ENCODE measurements around the gene PARP6. TPM values are rescaled to one million over a fixed set of nuclear protein-coding genes. Genes with fewer than 3 reads are reported as not detected.

PARP6 gene
- total and polyA plus RNA-seq, 9 of the 15 experiments (the other 6 are each of a cell fraction or from before 2014, with no cell fraction given) = 14.8 to 83.2 (median 28.3) TPM

- Histone ChIP-seq H3K4me3 (no peak overlapping the region), H3K79me2 (ENCODE audit: control insufficient read depth, insufficient read depth, low read length) (no peaks in the 10 kb centered on the region), H3K36me3 (ENCODE audit: control insufficient read depth, insufficient read depth, low read length) (no peaks in the 10 kb centered on the region), H3K9me1 (ENCODE audit: control insufficient read depth, insufficient read depth, low read length) (no peaks in the 10 kb centered on the region), H3K9ac (ENCODE audit: insufficient read depth in 1 of 2, low read depth in 2 of 2, low read length in 2 of 2) (no peak overlapping the region), H2AFZ (ENCODE audit: low read depth, low read length) (no peak overlapping the region), H4K20me1 (replicated peaks; ENCODE audit: control insufficient read depth, insufficient read depth, low read length) (peaks cover 3% of the 10 kb centered on the region; the same call in 1 of the 2 replicates), H3K27ac (ENCODE audit: extremely low read depth, low read depth, low read length) (no peak overlapping the region), H3K4me1 (replicated peaks in 1 of 2; ENCODE audit: control insufficient read depth in 2 of 2, insufficient read depth in 2 of 2, low read length in 2 of 2) (no peaks in the 10 kb centered on the region), H3K27me3 (ENCODE audit: control insufficient read depth in 2 of 2, insufficient read depth in 2 of 2, low read length in 2 of 2) (peaks cover 3 to 12% of the 10 kb centered on the region in 2 experiments; a peak in 3 of 5 replicates), H3K9me3 (replicated peaks; ENCODE audit: control insufficient read depth, insufficient read depth, low read depth, low read length) (no peaks in the 10 kb centered on the region), H3K4me2 (ENCODE audit: insufficient read depth, low read length) (no peak overlapping the region)
- no peak for ATAC-seq
- FAIRE-seq = no peak
- POLR2A ChIA-PET = interaction anchor here (0.6 to 1.1 kb wide), 2 partner anchors 26 to 151 kb away, joined by 3 read pairs; no protein-coding TSS in a partner anchor
- intact Hi-C loops (cut with micrococcal nuclease) = loop anchor here (2.0 to 10.0 kb wide), 2 partner anchors 159 to 271 kb away; no protein-coding TSS in a partner anchor
- BruUV-seq (replicated peaks) = no TSS peak
- 0% methylated on average over 2 of the region's 2 CpGs for WGBS (ENCODE audit: insufficient coverage, low coverage, missing lambda C conversion rate)
- no peak for TF ChIP-seq SMARCB1 (IDR thresholded peaks at IDR 0.05; ENCODE audit: insufficient read length, low read depth)
- TF ChIP-seq SIX5 (IDR thresholded peaks at IDR 0.05; ENCODE audit: borderline replicate concordance in 1 of 2, insufficient read depth in 1 of 2, low read depth in 1 of 2, low read length in 2 of 2) = no peak
- TF ChIP-seq ZNF282 (CRISPR knock-in tag; IDR thresholded peaks at IDR 0.05) = no peak
- TF ChIP-seq ZNF143 (CRISPR knock-in tag; IDR thresholded peaks at IDR 0.05) = no peak
- no peak for TF ChIP-seq ZBED1 (IDR thresholded peaks at IDR 0.05)
- no peak for TF ChIP-seq ZNF197 (CRISPR knock-in tag; IDR thresholded peaks at IDR 0.05; ENCODE audit: low read depth)
- TF ChIP-seq MCM5 (IDR thresholded peaks at IDR 0.05; ENCODE audit: low read depth) = no peak
- TF ChIP-seq NFE2 (IDR thresholded peaks at IDR 0.05; ENCODE audit: low read depth) = no peak
- TF ChIP-seq CREB1 (IDR thresholded peaks at IDR 0.05) = no peak
- no peak for TF ChIP-seq CREB1 (CRISPR knock-in tag; IDR thresholded peaks at IDR 0.05)
- TF ChIP-seq ZNF695 (CRISPR knock-in tag; IDR thresholded peaks at IDR 0.05) = no peak
- TF ChIP-seq PHF20 (IDR thresholded peaks at IDR 0.05; ENCODE audit: partially characterized antibody) = no peak
- in situ Hi-C loops (cut with MboI) = loop anchor here (25.0 kb wide), 3 partner anchors 774 to 1774 kb away; partner anchors contain the start of gene GOLGA6A
- DNase-seq (ENCODE audit: extremely low read depth in 1 of 4, low spot score in 3 of 4) = no peak
- CTCF ChIA-PET (ENCODE audit: low intra/inter-chr PET ratio) = no interaction called here
Observed at GRCh38 chr15:72313448-72313840, 41.1 kb upstream of the PARP6 start.
